ENCODE data around the gene HDAC11. TPM values are rescaled to one million over a fixed set of nuclear protein-coding genes. Genes with fewer than 3 reads are reported as not detected.
A peak's percentile ranks its signal among the peaks of the same experiment; 100 is the strongest.

Gene HDAC11
- total and polyA plus RNA-seq, 4 experiments from 2014 or later = 5.0 to 8.8 (median 7.4) TPM

DNA sequence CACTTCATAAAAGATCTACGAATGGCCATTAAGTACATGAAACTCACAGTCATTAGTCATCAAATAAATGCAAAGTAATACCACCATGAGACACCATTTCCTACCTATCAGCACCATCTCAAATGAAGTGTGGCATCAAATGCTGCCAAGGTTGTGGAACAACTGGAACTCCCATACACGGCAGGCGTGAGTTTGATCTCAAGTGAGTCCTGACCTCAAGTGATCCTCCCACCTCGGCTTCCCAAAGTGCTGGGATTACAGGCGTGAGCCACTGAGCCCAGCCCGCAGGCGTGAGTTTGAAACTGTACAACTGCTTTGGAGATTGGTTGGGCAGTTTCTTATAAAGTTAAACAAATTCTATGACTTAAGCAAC, 28.8 kb upstream of the HDAC11 start:
- Histone ChIP-seq H3K9me3 (ENCODE audit: control insufficient read depth in 1 of 2, low read length in 2 of 2) (no peaks in the 10 kb centered on the region), H3K4me3 (ENCODE audit: low read length in 2 of 2) (peak overlapping the region; percentile 72 to 91), H3K27ac (ENCODE audit: low read depth, low read length) (peak overlapping the region; percentile 60), H3K4me1 (ENCODE audit: insufficient read depth, low read length) (peaks cover 19% of the 10 kb centered on the region), H3K36me3 (ENCODE audit: insufficient read depth, low read length) (no peaks in the 10 kb centered on the region), H3K27me3 (ENCODE audit: insufficient read depth, low read length) (no peaks in the 10 kb centered on the region)
- H3K4me1 Mint-ChIP-seq = peaks cover 10 to 25% (median 17%) of the 10 kb centered on the region in 4 donors
- H3K27me3 Mint-ChIP-seq = no peaks in the 10 kb centered on the region
- CTCF ChIA-PET (ENCODE audit: partially characterized antibody) = interaction anchor here (0.7 to 7.3 kb wide), 28 partner anchors 9 to 429 kb away, joined by 3 to 255 read pairs (median 9); partner anchors contain the start of genes HDAC11, NUP210 and WNT7A
- H3K27ac Mint-ChIP-seq = peak overlapping the region; percentile 86 to 97 (median 96)
- intact Hi-C loops (cut with micrococcal nuclease) = loop anchor here (1.0 kb wide), 3 partner anchors 23 to 30 kb away; partner anchors contain the start of gene HDAC11
- POLR2A ChIA-PET (ENCODE audit: partially characterized antibody) = interaction anchor here (0.9 to 4.1 kb wide), 14 partner anchors 10 to 124 kb away, joined by 3 to 137 read pairs (median 6); partner anchors contain the start of genes HDAC11 and NUP210
- peaks cover 0 to 3% of the 10 kb centered on the region in 2 donors for H3K36me3 Mint-ChIP-seq
- DNase-seq = peak in 1 of 5 donors; percentile 79
- peak overlapping the region; percentile 93 to 98 (median 98) for H3K4me3 Mint-ChIP-seq
- H3K9me3 Mint-ChIP-seq = no peaks in the 10 kb centered on the region

DNA sequence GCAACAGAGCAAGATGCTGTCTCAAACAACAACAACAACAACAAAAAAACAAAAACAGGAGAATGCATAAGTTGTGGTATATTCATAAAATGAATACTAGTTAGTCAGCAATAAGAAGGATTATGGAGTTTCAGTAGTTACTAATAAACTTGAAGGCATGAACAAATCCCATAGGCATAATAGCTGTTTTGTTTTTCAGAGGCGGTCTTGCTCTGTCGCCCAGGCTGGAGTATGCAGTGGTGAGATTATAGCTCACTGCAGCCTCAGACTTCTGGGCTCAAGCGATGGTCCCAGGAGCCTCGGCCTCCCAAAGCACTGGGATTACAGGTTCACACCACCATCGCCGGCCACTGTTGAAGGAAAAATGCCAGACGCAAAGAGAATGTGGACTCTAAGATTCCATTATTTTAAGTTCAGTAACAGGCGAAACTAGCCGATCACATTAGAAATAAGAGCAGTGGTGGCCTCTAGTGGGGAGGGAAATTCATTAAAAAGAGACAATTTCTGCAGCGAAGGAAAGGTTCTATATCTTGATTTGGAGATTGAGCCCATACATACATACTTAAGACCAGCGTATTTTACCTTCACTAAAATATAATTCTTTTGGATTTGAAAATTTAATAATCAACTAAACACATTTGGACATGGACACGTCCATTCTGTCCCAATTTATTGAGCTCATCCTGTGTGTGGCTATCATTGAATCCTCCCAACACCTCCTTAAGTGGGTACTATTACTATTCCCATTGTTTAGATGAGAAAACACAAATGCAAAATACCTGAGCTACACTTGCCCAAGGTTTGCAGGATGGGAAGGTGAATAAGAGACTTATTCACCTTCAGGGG, 27.4 kb upstream of the HDAC11 start:
- peaks cover 10 to 25% (median 17%) of the 10 kb centered on the region in 4 donors for H3K4me1 Mint-ChIP-seq
- H3K36me3 Mint-ChIP-seq = peaks cover 0 to 3% of the 10 kb centered on the region in 2 donors
- POLR2A ChIA-PET (ENCODE audit: partially characterized antibody) = interaction anchor here (0.5 to 4.1 kb wide), 20 partner anchors 9 to 488 kb away, joined by 3 to 137 read pairs (median 6); partner anchors contain the start of genes HDAC11 and NUP210
- peak overlapping the region; percentile 93 to 98 (median 98) for H3K4me3 Mint-ChIP-seq
- H3K27ac ChIP-seq (ENCODE audit: low read depth, low read length) = peak overlapping the region; percentile 60
- peaks cover 19% of the 10 kb centered on the region for H3K4me1 ChIP-seq (ENCODE audit: insufficient read depth, low read length)
- no peaks in the 10 kb centered on the region for H3K9me3 ChIP-seq (ENCODE audit: control insufficient read depth in 1 of 2, low read length in 2 of 2)
- H3K4me3 ChIP-seq (ENCODE audit: low read length in 2 of 2) = peak overlapping the region in 1 of 2 donors; percentile 72
- no peaks in the 10 kb centered on the region for H3K27me3 ChIP-seq (ENCODE audit: insufficient read depth, low read length)
- peak overlapping the region; percentile 86 to 97 (median 96) for H3K27ac Mint-ChIP-seq
- peak; percentile 58 to 66 (median 63) for DNase-seq
- no peaks in the 10 kb centered on the region for H3K9me3 Mint-ChIP-seq
- no peaks in the 10 kb centered on the region for H3K36me3 ChIP-seq (ENCODE audit: insufficient read depth, low read length)
- CTCF ChIA-PET (ENCODE audit: partially characterized antibody) = interaction anchor here (0.9 to 7.3 kb wide), 43 partner anchors 10 to 495 kb away, joined by 3 to 255 read pairs (median 7); partner anchors contain the start of genes HDAC11 and NUP210
- intact Hi-C loops (cut with micrococcal nuclease) = loop anchor here (1.0 kb wide), 5 partner anchors 38 to 360 kb away; no protein-coding TSS in a partner anchor
- H3K27me3 Mint-ChIP-seq = no peaks in the 10 kb centered on the region

DNA sequence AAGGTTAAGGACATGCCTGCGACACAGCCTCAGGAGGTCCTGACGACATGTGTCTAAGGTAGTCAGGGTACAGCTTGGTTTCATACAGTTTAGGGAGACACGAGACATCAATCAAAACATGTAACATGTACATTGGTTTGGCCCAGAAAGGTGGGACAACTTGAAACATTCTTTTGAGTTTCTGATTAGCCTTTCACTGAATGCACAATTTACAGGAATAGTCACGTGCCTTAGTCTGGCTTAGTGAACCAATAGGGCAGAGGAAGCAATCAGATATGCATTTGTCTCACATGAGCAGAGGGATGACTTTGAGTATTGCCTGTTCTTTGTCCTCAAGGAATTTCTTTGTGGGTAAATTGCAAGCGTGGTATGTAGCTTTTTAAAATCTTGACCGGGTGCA, 24.5 kb upstream of the HDAC11 start:
- Histone ChIP-seq H3K27ac (ENCODE audit: low read depth, low read length) (no peak overlapping the region), H3K27me3 (ENCODE audit: insufficient read depth, low read length) (no peaks in the 10 kb centered on the region), H3K36me3 (ENCODE audit: insufficient read depth, low read length) (no peaks in the 10 kb centered on the region), H3K4me1 (ENCODE audit: insufficient read depth, low read length) (peaks cover 19% of the 10 kb centered on the region), H3K4me3 (ENCODE audit: low read length in 2 of 2) (no peak overlapping the region), H3K9me3 (ENCODE audit: control insufficient read depth in 1 of 2, low read length in 2 of 2) (no peaks in the 10 kb centered on the region)
- Mint-ChIP-seq H3K9me3 (no peaks in the 10 kb centered on the region), H3K4me1 (peaks cover 10 to 22% (median 15%) of the 10 kb centered on the region in 4 donors), H3K27ac (peak overlapping the region in 1 of 7 donors; percentile 15), H3K27me3 (no peaks in the 10 kb centered on the region), H3K36me3 (peaks cover 0 to 3% of the 10 kb centered on the region in 2 donors), H3K4me3 (no peak overlapping the region)
- DNase-seq = no peak
- POLR2A ChIA-PET (ENCODE audit: partially characterized antibody) = no interaction called here
- intact Hi-C loops (cut with micrococcal nuclease) = no loop called here
- CTCF ChIA-PET (ENCODE audit: partially characterized antibody) = interaction anchor here (0.7 to 7.3 kb wide), 7 partner anchors 7 to 364 kb away, joined by 4 to 255 read pairs (median 49); partner anchors contain the start of gene NUP210

DNA sequence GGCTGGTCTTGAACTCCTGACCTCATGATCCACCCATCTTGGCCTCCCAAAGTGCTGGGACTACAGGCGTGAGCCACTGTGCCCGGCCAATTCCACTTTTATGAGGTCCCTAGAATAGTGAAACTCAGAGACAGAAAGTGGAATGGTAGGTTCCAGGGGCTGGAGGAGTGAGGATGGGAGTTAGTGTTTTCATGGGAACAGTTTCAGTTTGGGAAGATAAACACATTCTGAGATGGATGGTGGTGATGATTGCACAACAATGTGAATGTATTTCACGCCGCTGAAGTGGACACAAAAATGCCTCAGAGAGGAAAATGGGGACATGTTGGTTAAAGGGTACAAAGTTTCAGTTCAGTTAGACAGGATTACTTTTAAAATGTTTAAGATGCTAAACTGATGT, 22.5 kb upstream of the HDAC11 start:
- Histone ChIP-seq H3K9me3 (ENCODE audit: control insufficient read depth in 1 of 2, low read length in 2 of 2) (no peaks in the 10 kb centered on the region), H3K27ac (ENCODE audit: low read depth, low read length) (no peak overlapping the region), H3K27me3 (ENCODE audit: insufficient read depth, low read length) (no peaks in the 10 kb centered on the region), H3K36me3 (ENCODE audit: insufficient read depth, low read length) (no peaks in the 10 kb centered on the region), H3K4me1 (ENCODE audit: insufficient read depth, low read length) (peaks cover 10% of the 10 kb centered on the region), H3K4me3 (ENCODE audit: low read length in 2 of 2) (no peak overlapping the region)
- Mint-ChIP-seq H3K4me1 (peaks cover 5 to 6% (median 5%) of the 10 kb centered on the region in 4 donors), H3K27ac (no peak overlapping the region), H3K4me3 (no peak overlapping the region), H3K27me3 (peaks cover 2 to 3% of the 10 kb centered on the region in 2 donors), H3K36me3 (no peaks in the 10 kb centered on the region), H3K9me3 (peaks cover 0 to 3% (median 0%) of the 10 kb centered on the region in 8 donors)
- no peak for DNase-seq
- ChIA-PET CTCF (ENCODE audit: partially characterized antibody) (interaction anchor here (0.8 to 7.3 kb wide), 3 partner anchors 65 to 366 kb away, joined by 3 to 255 read pairs (median 92); no protein-coding TSS in a partner anchor), POLR2A (ENCODE audit: partially characterized antibody) (no interaction called here)
- intact Hi-C loops (cut with micrococcal nuclease) = no loop called here

DNA sequence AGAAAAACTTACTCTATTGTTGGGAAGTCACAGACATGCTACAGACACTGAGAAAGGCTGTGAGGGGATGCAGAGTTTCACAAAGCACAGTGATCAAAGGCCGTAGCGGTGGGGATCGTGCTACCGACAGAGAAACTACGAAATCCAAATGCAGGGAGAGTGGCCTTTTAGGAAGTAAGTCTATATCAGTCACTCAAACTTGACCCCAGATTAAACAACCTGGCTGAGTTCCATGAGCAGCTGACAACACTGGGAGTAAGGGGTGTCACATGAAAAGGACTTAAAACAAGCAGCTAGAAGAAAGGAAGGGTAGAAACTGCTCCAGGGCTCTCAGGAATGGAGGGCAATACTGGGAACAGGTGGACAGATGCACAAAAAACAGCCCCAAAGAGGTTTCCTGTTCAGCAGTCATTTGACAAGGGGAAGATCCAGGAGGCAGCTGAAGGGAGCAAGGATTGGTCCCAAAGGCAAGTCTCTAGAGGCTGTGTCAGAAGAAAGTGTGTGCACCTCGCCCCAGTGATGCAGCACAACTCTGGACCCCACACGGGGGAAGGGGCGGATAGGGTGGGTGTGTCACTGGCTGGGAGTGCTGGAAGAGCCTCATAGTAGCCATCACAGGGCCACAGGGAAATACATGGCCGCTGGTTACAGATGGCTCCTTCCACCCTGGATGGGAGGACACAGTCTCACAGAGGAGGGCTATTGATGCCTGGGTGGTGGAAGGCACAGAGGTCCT, 20.3 kb upstream of the HDAC11 start:
- H3K36me3 ChIP-seq (ENCODE audit: insufficient read depth, low read length) = no peaks in the 10 kb centered on the region
- intact Hi-C loops (cut with micrococcal nuclease) = no loop called here
- no peak overlapping the region for H3K4me3 ChIP-seq (ENCODE audit: low read length in 2 of 2)
- peaks cover 3 to 6% of the 10 kb centered on the region in 2 donors for H3K27me3 Mint-ChIP-seq
- H3K27me3 ChIP-seq (ENCODE audit: insufficient read depth, low read length) = no peaks in the 10 kb centered on the region
- H3K9me3 ChIP-seq (ENCODE audit: control insufficient read depth in 1 of 2, low read length in 2 of 2) = no peaks in the 10 kb centered on the region
- POLR2A ChIA-PET (ENCODE audit: partially characterized antibody) = interaction anchor here (1.7 kb wide), 1 partner anchor 368 kb away, joined by 6 read pairs; no protein-coding TSS in a partner anchor
- H3K4me1 ChIP-seq (ENCODE audit: insufficient read depth, low read length) = peaks cover 4% of the 10 kb centered on the region
- H3K27ac ChIP-seq (ENCODE audit: low read depth, low read length) = no peak overlapping the region
- no peak overlapping the region for H3K4me3 Mint-ChIP-seq
- peaks cover 0 to 4% (median 2%) of the 10 kb centered on the region in 4 donors for H3K4me1 Mint-ChIP-seq
- peak overlapping the region in 1 of 7 donors; percentile 30 for H3K27ac Mint-ChIP-seq
- CTCF ChIA-PET (ENCODE audit: partially characterized antibody) = interaction anchor here (1.4 to 5.4 kb wide), 4 partner anchors 13 to 368 kb away, joined by 4 to 56 read pairs (median 12); no protein-coding TSS in a partner anchor
- H3K36me3 Mint-ChIP-seq = no peaks in the 10 kb centered on the region
- DNase-seq = no peak
- peaks cover 0 to 3% (median 0%) of the 10 kb centered on the region in 8 donors for H3K9me3 Mint-ChIP-seq

DNA sequence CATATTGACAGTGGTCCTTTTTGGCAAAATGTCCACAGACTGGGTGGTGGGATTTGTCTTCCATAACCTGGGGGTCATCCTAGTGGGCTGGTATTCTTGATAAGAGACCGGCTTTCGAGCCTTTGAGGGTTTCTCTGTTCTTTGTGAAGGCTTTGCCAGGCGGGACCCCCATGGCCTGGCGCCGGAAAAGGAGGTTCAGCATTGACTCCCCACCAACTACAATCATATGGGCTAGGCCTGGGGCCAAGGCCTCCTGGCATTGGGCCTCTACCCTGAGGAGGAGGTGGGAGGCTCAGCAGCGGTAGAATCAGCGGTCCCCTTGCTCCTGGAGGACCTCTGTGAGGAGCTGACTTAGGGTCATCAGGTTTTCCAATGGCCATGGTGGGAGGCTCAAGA, 19.8 kb upstream of the HDAC11 start:
- H3K4me3 ChIP-seq (ENCODE audit: low read length in 2 of 2) = no peak overlapping the region
- ChIA-PET POLR2A (ENCODE audit: partially characterized antibody) (interaction anchor here (1.7 kb wide), 1 partner anchor 368 kb away, joined by 6 read pairs; no protein-coding TSS in a partner anchor), CTCF (ENCODE audit: partially characterized antibody) (interaction anchor here (0.8 to 5.4 kb wide), 9 partner anchors 7 to 641 kb away, joined by 3 to 56 read pairs (median 4); no protein-coding TSS in a partner anchor)
- H3K4me1 ChIP-seq (ENCODE audit: insufficient read depth, low read length) = peaks cover 4% of the 10 kb centered on the region
- H3K36me3 ChIP-seq (ENCODE audit: insufficient read depth, low read length) = no peaks in the 10 kb centered on the region
- H3K27me3 ChIP-seq (ENCODE audit: insufficient read depth, low read length) = no peaks in the 10 kb centered on the region
- Mint-ChIP-seq H3K27me3 (peaks cover 3 to 8% of the 10 kb centered on the region in 2 donors), H3K4me3 (no peak overlapping the region), H3K36me3 (no peaks in the 10 kb centered on the region), H3K9me3 (peaks cover 0 to 3% (median 0%) of the 10 kb centered on the region in 8 donors), H3K27ac (no peak overlapping the region), H3K4me1 (peaks cover 0 to 4% (median 2%) of the 10 kb centered on the region in 4 donors)
- no peak for DNase-seq
- H3K27ac ChIP-seq (ENCODE audit: low read depth, low read length) = no peak overlapping the region
- H3K9me3 ChIP-seq (ENCODE audit: control insufficient read depth in 1 of 2, low read length in 2 of 2) = no peaks in the 10 kb centered on the region
- intact Hi-C loops (cut with micrococcal nuclease) = no loop called here
